Erythroblast (primary cell): ENCODE results near the gene CNTN4.

ENCODE experiments used
- GATA1 ChIP-seq: IDR thresholded peaks from 2 replicates; pipeline ENCODE4 v1.6.1; 2011; ENCODE audit warnings: low read depth, mild to moderate bottlenecking, control low read depth, low read length, moderate library complexity
- POLR2A ChIP-seq: IDR thresholded peaks from 2 replicates; pipeline ENCODE4 v1.6.1; 2011; ENCODE audit warnings: mild to moderate bottlenecking, low read length

DNA sequence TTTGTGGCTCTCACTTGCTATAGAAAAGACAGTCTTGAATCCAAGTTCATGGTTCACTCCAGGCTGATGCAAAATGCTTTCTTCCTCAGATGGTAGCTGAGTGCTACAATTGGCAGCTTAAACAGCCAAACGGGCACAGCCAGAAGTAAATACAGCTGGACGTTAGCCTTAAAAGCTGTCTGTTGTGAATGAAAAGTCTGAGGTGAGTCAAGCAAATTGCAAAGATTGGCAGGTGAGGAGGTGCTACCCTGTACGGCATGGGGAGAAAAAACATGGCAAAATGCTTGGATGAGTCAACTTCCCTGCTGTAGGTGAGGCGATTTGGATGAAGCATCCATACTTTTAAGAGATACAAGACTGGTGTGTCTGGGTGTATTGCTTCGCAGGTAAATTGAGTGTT is 971.1 kb downstream of the CNTN4 start:
- TF ChIP-seq POLR2A (no peak), GATA1 (no peak)
